Epidermal melanocyte (primary cell): Measurements from ENCODE around the gene SFXN4.
"Not testable (repeated sequence)": the region's sequence is repeated elsewhere in the genome, so short reads cannot be mapped to it uniquely, and the experiment has no call there.

Experiments used
- DNase-seq: peaks from one replicate; pipeline ENCODE4 v3.0.0; 2011; ENCODE audit warnings: low spot score; ENCODE audit not compliant: insufficient read length

The SFXN4 gene

DNA sequence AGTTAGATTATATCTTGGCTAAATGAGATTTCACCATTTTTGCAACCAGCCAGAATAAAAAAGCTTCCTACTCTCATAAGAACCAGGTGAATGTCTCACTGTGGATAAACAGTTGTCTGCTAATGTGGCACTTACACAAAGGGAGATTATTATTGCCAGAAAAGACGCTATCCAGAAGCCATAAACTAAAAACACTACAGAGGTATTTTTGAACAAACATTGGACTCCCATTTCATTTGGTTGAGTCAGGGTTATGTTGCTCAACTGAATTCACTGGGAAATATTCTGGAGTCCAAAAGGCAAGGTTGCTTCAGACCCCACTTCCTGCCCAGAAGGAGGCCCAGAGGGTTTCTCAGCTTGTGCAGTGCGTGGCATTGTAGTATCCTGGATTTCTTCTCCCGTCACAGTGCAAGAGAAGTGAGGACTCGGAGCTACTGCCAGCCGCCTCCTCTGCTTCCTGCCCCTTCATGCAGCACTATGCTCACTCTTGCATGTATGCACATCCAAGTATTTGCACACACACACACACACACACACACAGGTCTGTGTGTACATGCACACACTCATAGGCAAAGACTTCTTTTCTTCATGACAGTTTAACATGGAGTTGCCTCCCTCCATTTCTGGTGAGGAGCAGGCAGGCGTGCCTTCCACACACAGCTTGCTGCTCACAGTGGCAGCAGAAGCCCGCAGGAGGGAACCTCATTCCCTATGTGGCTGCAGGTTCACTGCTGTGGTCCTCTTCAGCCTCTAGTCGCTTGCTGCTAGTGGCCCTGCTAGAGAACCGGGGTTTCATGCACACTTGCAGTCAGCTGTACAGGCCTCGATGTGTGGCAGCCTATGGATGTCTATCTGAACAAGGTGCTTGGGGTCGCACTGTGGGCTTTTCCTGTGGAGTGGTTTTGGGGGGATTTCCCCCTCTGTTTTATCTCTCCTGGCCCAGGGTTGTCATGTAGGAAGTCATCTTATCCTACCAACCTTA is 51.5 kb downstream of the SFXN4 start:
- DNase-seq: peak; percentile 61

- no peak for DNase-seq
Measured at GRCh38 chr10:119112056-119112455, 53.5 kb downstream of the SFXN4 start.

DNA sequence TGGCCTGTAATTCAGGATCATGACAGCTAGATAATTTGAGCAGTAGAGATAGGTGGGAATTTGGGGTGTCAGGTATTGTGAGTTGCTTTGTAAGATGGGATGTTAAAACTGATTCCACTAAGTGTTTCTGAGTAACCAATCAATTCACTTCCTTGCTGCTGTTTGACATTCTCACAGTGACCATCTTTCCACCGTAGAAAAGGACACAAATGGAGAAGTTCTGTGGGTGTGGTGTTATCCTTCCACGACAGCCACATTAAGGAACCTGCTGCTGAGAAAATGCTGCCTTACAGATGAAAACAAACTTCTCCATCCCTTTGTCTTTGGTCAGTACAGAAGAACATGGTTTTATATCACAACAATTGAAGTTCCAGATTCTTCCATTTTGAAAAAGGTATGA is 57.7 kb downstream of the SFXN4 start:
- not testable (repeated sequence) for DNase-seq

DNA sequence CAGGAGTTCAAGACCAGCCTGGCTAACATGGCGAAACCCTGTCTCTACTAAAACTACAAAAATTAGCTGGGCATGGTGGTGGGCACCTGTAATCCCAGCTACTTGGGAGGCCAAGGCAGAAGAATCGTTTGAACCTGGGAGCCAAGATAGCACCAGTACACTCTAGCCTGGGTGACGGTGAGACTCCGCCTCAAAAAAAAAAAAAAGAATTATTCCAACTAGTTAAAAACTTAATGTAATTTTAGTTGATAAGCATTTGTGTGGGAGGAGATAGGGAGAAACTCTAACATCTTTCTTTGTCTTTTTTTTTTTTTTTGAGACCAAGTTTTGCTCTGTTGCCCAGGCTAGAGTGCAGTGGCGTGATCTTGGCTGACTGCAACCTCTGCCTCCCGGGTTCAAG is 58.4 kb downstream of the SFXN4 start:
- DNase-seq: not testable (repeated sequence)

DNA sequence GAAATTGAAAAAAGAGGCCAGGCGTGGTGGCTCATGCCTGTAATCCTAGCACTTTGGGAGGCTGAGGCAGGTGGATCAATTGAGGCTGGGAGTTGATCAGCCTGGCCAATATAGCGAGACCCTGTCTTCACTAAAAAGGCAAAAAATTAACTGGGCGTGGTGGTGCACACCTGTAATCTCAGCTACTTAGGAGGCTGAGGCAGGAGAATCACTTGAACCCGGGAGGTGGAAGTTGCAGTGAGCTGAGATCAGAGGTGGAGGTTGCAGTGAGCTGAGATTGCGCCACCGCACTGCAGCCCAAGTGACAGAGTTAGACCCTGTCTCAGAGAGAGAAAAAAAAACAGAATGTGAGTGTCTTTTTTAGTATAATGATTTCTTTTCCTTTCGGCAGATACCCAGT is 59.6 kb downstream of the SFXN4 start:
- not testable (repeated sequence) for DNase-seq

GRCh38 chr10:119105155-119105554 is 60.4 kb downstream of the SFXN4 start:
- no peak for DNase-seq

GRCh38 chr10:119104654-119105015 is 60.9 kb downstream of the SFXN4 start:
- no peak for DNase-seq

DNA sequence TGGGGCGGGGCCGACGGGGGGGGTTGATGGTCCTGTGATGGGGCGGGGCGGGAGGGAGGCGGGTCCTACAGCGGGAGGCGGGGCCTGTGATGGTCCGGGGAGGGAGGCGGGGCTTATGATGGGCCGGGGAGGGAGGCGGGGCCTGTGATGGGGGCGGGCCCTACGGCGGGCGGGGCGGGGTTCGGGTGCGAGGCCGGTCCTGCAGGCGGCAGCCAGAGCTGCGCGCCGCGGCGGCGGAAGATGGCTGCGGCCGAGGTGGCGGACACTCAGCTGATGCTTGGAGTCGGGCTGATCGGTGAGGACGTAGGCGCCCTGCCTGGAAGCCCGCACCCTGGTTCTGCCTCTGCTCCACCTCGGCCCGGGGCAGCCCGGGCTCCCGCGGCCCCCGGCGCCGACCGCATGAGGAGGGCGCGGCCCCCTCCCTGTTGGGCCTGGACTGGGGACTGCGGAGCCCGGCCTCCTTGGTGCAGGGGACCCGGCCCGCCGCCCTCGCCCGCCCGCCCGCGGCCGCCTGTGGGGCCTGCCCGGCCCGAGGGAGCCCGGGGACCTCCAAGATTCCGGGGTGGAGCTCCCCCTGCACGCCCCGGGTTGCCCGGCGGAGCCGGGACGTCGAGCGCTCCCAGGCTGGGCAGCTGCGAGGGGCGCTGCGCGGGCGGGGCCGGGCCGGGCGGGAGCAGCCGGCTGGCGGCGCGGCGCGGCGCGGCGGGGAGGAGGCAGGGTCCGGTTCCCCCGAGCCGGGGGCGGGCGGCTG is 61.4 kb downstream of the SFXN4 start, which contains the start of gene DENND10:
DENND10 (plus strand) TSS at position 211 of the 751 bp plus-strand sequence; CDS start at position 241, 30 bp downstream.
- peak; percentile 80 for DNase-seq

DNA sequence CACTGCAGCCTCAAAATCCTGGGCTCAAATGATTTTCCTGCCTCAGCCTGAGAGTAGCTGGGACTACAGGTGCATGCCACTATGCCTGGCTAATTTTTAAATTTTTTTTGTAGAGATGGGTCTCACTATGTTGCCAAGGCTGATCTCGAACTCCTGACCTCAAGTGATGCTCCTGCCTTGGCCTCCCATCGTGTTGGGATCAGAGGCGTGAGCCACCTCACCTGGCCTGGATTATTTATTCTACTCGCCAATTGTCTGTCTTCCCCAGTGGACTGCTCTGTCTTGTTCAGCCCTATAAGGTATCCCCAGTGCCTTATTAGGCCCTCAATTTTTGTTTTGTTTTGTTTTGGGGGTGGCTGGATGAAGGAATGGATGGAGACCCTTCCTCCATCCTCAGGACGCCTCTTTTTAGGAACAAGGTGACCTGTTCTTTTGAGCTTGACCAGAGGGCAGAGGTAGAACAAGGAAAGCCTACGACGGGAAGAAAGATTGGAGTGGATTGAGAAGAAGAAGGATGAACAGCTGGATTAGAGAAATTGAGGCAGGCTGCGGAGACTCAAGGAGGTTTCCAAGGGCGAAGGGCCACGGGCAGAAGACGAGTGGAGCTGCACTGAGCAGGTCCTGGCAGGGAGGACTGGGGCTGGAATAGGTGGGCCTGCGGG is 62.1 kb downstream of the SFXN4 start:
- no peak for DNase-seq

GRCh38 chr10:119101366-119102098 is 64.0 kb downstream of the SFXN4 start:
- DNase-seq: no peak

GRCh38 chr10:119100434-119101238 is 64.9 kb downstream of the SFXN4 start:
- no peak for DNase-seq

DNA sequence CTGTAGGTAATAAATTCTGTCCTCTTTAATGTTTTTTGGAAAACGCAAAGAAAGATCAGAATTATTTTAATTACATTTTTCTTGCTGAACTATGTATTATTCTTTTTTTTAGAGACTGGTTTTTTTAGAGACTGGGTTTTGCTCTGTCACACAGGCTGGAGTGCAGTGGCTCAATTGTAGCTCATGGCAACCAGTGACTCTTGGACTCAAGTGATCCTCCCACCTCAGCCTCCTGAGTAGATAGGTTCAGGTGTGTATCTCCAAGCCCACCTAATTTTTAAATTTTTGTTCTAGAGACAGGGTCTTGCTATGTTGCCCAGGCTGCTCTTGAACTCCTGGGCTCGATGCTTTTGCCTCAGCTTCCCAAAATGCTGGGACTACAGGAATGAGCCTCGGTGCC is 66.9 kb downstream of the SFXN4 start:
- DNase-seq: no peak

- not testable (repeated sequence) for DNase-seq
Measured at GRCh38 chr10:119096641-119097415, 68.7 kb downstream of the SFXN4 start.

GRCh38 chr10:119095640-119096039 is 69.9 kb downstream of the SFXN4 start:
- no peak for DNase-seq

DNA sequence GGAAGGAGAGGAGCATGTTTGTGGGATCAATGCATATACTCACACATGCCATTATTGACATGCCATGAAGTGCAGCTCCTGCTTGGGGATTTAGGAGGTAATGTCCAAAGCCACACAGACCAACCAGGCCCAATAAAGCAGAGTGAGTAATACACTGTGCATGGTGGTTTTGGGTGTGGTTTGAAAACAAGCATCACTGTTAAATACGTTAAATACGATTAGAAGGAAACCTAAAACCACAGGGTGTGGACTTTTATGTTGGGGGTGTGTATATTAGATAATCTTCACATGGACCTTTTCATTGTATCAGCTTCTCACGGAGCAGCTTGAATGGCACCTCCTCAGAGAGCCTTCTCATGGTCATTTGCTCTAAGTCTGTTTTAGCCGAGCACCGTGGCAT is 74.5 kb downstream of the SFXN4 start:
- no peak for DNase-seq
